Suppressor macrophage treated with lipopolysaccharide for 4 hours (primary cell): ENCODE measurements around the gene NR3C2.

ENCODE experiments used
- DNase-seq: peaks from one replicate; pipeline ENCODE4 v3.0.0-alpha.2; 2020

Gene NR3C2

DNA sequence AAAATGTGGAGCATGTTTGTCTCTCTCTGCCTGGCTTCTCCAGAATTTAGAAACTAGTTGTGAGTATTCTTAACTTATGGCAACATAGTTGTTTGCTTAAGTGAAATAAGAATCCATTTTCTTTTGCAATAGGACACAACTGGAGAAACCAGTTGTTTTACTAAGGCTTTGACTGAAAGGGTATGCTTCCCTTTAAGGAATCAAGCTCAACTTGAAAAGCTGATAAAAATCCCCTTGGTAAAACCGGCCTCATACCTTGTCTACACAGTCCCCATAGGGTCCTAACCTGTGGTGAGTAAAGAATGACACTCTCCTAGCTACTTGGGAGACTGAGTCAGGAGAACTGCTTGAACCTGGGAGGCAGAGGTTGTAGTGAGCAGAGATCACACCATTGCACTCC is 139.8 kb downstream of the NR3C2 start:
- no peak for DNase-seq

DNA sequence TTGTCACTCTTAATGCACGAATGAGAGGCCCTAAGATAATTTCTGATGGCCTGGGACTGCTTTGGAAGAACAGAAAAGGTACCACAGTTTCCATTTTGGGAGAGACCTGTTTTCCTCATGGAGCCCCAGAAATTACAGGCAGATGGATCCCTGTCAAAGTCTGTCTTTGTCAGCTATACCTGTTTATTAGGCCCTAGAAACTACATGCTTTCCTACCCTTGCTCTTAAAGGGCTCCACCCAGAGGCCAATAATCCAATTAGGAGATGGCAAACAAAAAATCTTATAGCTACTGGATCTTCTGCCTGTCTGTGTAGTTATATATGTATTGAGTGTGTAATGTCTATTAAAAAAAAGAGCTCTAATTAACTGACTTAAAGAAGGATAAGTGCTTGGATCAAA is 141.3 kb downstream of the NR3C2 start:
- no peak for DNase-seq

DNA sequence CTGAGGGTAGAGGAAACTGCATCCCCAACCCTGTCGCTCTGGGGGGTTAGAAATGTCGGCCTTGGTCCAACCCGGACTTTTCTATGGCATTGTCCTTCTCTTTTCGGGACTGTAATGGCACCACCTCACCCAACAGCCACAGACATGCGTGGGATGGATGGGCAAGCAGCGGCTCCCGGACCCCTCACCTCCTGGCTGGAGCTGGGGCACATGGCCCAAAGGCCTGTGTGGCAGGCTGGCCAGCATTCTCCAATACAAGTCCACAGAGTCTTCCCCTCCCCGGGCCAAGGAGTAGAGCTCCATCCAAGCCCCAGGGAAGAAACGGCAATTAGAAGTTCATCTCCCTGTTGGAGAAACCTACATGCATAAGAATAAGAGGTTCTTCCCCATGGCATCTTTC is 142.9 kb downstream of the NR3C2 start:
- DNase-seq, result no peak

DNA sequence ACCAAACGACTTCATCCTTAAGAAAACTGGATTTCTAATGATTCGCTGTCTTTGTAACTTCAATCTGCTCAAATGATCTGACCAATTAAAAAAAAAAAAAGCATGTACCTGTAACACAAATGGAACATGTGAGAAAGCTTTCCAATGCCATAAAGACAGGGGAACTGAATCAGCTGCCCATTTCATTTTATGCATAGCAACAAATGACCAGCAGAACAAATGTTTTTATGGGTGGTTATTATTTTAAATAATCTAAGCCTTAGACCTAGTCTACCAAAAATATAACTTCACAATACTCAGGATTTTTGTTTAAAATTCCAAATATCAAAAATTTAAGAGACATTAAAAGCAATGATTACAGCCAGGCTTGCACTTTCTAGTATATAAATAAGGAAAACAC is 145.7 kb downstream of the NR3C2 start:
- no peak for DNase-seq

DNA sequence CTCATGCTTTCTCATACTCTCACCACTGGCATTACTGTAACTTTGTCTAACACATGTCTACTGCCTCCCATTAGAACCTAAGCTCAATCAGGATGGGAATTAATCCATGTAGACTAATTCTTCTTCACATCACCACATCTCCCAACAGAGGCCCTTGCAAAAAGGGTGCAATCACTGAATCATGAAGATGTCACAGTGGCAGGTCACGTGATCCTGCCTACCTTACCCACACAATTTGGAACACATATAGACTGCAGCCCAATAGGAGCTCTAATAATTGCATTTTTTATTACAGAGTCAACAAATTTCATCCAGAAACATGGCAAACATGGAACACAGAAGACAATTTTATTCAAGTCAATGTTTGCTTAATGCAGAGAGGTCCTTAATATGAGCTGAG is 146.6 kb downstream of the NR3C2 start:
- no peak for DNase-seq

DNA sequence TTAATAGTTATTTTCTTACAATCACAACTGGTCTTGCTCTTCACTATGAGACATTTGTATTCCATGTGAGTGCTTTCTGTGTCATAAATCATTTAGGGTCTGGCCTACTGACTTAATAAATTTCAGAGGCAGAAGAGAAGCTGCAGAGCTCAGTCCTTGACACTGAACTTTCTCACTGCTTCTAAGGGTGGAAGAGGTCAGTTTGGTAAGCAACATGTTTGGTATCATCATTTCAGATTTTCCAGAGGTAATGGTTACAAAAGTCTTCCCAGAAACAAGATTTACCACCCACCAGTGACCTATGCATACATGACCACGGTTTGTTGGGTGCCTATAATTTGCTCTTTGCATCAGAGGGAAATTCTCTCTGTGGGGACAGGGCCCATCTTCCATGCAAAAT is 148.6 kb downstream of the NR3C2 start:
- DNase-seq, result no peak

DNA sequence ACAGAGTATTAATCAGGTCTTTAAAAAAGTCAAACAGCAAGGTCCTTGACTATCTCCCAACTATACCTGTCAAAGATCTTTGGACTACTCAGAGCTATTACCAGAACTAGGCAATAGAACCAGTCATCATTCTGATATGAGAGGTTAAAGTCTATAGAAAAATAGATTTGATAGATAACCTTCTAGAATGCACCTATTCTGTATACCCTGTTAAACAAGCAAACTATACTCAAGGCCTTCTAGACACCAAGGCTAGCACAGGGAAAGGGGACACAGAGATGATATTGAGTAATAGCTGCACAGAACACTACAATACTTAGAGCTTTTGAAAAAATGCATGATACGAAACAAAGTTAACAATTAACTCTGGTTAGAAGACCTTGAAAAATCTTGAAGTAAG is 149.5 kb downstream of the NR3C2 start:
- DNase-seq, result no peak

DNA sequence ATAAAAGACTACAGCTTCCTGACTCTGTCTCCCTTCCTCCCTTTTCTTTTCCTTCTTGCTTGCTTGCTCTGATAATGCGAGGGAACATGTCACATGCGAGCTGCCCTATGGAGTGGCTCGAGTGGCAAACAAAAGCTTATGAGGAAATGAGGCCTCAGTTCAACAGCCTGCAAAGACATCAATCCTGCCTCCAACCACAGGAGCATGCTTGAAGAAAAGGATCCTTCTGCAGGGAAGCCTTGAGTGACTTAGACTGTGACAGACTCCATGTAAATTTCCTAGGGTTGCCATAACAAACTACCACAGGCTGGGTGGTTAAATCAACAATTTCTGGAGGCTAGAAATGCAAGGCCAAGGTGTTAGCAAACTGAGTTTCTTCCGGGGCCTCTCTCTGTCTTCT is 152.5 kb downstream of the NR3C2 start:
- DNase-seq, result no peak

DNA sequence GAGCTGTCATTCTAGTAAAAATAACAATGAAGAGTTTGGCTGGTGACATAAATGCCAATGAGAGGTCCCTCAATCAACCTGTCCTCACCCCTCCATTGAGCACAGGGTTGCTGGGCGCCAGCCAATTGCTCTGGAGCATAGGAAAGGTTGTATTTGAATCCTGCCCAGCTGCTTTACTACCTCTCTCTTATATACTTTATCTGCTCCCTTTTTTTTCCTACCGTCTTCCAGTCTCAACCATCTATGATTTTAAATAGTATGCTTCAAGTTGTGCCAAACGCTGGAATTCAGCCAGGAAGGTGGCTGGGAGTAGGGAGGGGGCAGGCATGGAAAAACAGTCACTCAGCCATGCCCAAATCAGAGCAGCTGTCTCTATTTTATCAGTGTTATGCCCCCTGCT is 153.8 kb downstream of the NR3C2 start:
- DNase-seq, result no peak

DNA sequence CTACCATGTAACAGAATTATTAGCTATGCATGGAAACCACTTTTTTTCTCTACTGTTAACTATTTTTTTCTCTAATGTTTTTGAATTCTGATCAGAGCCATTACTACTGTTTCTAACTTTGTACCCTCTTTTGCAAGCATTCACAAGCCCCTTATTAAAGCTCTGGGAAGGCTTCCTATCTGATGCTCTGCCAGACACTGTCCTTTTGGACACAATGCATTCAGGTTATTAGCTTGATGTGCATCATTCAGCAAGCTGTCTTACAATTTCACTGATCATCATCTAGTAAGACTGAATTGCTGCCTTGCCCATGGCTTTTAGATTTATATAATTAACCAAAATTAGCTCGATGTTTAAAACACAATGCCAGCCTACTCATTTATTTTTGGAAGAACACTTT is 155.1 kb downstream of the NR3C2 start:
- DNase-seq, result no peak

DNA sequence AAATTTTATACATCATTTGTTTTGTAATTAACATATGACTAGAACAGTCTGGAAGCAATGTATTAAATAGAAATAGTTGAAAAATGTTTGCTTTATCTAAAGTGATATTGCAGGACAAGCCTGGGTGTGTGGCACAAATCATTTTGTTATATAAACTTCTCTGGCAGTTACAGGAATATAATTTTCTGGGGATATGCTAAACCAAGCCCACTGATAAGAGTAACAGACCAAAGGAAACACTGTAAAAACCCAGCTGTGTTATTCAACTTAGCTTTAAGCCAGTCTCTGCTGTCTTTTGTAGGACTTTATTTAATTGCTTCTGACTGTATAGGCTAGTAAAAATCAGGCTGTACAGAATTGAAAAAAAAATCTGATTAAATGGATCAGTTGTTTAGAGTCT is 156.2 kb downstream of the NR3C2 start:
- DNase-seq, result no peak

DNA sequence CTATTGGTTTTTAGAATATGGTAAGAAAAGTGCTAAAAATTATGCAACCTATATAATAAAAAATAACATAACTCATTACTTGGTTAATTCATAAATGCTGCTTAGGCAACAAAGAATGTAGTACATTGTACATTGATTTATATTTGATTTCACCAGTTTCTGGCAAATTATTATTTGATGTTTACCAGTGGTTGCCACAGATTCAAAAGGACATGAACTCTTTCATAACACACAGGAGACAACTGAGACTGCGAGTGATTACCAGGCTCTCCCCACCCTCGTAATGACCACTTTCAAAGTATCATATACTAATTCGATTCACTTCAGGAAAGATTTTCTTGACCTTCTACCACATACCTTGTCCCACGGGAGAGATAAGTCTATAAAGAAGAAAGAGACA is 158.5 kb downstream of the NR3C2 start:
- no peak for DNase-seq

DNA sequence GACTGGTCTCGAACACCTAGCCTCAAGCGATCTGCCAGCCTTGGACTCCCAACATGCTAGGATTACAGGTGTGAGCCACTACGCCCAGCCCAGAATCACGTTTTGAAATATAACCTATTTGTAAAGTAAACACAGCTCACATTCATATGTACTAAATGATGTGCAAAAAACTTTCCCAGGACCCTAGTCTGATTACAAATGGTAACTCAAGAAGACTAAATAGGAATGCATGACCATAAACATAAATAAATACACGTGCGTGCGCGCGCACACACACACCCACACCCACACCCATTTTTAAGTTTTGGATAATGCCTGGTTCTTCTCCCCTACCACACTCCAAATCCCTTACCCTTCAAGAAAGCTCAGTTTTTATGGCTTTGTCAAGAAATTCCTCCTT is 163.9 kb downstream of the NR3C2 start:
- no peak for DNase-seq

DNA sequence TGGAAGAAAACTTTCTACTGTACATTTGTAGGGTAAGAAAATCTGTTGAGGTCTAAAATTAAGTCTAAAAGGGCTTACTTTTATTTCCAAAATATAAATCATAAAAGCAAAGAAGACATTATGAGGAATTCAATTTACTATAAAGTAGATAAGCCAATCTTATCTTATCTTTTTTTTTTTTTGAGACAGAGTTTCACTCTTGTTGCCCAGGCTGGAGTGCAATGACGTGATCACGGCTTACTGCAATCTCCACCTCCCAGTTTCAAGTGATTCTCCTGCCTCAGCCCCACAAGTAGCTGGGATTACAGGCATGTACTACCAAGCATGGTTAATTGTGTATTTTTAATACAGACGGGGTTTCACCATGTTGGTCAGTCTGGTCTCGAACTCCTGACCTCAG is 166.9 kb downstream of the NR3C2 start:
- DNase-seq, result no peak

DNA sequence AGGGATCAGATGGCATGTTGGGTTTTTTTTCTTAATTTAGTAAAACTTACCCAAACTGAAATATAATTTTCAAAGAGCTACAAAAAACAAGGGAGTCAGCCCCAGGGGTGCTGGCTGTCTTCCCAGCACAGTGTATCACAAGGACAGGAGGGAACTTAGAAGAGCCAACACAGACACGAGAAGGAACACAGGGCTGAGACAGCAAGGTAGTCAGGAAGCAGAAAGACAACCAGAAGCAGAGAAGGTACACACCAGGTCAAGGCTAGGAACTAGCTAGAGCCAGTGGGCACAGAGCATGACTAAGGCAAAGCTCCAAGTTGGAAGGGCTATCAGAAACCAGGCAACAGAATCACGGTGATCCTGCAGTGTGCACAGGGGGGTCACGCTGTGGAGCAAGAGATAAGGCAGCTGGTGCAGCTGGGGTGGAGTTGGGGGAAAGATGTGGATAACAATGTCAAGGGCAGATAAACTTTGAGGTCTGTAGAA is 168.7 kb downstream of the NR3C2 start:
- no peak for DNase-seq

DNA sequence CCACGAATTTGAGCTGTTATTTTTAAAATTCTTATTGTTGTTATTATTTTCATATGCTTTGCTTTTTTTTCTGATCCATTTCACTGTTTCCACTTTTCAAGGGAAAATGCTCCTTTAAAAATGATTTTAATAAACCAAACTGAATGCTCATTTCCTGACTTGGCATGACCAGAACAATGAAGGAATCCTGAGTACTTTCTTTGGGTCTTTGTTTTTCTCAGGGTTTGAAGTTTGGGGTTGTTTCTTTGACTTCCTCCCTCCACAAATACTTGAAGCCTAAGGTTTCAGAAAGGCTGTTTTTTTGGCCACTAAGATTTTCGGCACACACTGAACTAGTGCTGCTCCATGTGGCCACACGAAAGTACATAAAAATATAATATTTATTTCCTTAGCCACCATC is 171.0 kb downstream of the NR3C2 start:
- no peak for DNase-seq

DNA sequence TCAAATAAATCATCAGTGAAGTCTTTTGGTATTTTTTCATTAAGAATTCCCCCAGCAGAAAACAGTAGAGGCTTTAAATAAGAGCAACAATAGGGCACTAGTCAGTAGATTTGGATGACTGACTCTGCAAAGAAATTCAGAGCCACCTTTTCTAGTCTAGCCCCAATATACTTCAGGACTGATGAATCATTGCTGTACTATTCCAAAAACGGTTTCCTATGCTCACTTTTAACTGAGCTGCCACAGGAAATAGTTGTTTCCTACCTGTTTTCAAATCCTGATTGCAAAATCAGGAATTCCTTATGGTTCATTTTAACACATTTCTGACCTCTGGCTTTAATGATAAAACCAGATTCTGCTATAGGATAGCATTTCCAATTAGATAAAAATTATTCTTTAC is 171.6 kb downstream of the NR3C2 start:
- no peak for DNase-seq

DNA sequence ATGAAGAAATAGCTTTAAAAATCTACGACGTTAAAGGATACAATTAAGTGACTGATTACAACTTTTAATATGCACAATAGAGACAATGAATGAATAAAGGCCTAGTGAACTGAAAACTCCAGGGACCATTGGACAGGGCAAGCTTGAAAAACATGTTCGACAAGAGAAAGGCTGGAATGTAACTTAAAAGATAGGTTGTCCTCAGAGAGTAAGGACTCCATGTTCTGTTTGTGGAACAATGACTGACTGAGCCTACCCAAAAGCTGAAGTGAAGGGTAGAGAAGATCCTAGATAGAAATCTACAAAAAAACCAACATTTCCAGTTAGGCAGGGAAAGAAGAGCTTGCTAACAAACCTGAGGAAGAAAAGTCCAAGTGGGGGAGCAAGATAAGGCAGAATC is 173.4 kb downstream of the NR3C2 start:
- no peak for DNase-seq

DNA sequence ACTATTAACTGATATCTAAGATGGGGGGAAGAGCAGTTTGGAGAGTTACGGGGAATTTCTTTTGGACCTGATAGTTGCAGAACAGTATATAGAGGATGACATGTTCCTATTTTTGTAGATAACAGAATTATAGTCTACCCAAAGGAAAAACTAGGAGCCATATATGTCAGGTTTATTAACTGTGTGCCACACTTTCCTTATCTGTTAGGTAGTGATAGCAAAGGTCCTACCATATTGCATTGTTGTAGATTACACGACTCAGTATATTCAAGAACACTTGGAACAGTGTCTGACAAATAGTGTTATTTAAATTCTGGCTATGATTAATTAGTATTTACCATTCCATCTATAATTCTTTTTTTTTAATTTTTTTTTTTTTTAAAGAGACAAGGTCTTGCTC is 175.3 kb downstream of the NR3C2 start:
- no peak for DNase-seq

DNA sequence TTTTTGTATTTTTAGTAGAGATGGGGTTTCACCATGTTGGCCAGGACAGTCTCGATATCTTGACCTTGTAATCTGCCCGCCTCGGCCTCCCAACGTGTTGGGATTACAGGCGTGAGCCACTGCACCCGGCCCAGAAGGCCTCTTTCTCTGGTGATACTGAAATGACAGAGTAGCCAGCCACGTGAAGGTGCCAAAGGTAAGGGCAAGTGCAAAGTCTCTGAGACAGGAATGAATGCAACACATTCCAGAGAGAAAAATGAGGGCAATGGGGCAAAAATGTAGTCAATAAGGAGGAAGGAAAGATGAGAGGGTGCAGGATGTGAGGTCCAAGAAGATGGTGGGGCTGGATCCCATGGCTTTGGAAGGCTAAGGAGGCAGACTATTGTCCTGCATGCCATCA is 176.0 kb downstream of the NR3C2 start:
- no peak for DNase-seq

DNA sequence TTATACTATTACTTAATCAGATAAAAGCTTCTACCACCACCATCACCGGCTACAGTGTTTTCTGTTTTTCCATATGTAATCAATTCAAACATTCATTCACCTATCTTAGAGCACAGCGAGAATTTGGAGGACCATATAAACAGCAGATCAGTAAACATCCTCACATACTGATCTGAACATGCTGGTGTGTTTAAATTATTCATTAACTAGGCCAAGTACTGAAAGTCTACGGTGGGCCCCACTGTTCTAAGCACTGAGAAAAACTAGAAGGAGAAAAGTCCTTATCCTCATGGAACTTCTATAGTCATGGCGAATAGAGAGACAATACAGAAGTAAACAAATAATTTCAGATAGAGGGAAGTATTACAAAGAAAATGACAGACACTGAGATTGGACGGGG is 176.6 kb downstream of the NR3C2 start:
- no peak for DNase-seq

DNA sequence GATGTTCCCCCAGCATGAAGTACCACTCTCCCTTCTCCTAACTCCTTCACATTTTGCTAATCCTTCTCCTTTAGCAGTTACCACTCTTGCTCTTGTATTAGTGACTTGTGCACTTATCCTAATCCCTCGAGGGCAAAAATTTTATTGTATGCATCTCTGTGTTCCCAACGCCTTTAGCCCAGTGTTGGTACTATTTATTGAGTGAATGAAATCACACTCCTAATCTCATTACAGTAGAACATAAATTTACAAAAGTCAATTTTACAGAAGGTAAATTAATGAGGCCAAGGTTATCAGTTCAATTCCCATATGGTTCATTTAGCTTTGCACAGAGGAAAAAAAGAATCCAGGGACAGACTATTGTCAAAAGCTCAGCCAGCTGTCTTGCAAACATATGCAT is 178.4 kb downstream of the NR3C2 start:
- no peak for DNase-seq

DNA sequence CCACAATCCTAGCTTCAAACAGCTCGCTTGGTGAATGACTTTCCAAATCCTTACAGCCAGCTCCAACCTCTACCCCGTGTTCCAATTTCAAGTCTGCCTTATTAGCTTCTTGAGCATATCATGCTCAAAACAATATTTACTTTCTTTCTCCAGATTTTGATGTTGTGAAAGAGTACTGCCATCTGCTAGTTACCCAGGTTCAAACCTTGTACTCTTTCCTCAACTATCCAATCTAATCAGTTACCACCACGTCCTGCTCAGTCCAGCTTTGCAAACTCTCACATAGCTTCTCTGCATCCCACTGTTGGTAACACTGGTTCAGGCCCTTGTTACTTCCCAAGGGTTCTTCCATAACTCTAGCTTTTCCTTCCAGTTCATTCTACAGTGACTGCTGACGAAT is 179.1 kb downstream of the NR3C2 start:
- DNase-seq, result no peak

DNA sequence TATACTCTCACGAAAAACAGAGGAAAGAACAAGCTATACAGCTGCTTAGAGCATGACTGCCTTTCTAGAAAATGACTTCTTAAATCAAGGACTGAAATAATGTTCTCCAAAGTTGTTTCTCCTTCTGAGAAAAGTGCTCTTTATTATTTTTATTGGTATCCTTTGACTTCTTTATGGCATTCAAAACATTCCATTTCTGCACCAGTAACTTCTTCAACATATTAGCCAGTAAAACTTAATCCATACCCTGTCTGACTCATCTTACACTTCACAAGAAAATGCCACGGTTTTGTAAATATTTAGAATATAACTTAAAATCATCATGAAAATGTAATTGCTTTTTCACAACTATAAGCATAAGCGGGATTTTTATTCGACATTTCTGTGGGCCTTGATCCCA is 180.4 kb downstream of the NR3C2 start:
- no peak for DNase-seq

DNA sequence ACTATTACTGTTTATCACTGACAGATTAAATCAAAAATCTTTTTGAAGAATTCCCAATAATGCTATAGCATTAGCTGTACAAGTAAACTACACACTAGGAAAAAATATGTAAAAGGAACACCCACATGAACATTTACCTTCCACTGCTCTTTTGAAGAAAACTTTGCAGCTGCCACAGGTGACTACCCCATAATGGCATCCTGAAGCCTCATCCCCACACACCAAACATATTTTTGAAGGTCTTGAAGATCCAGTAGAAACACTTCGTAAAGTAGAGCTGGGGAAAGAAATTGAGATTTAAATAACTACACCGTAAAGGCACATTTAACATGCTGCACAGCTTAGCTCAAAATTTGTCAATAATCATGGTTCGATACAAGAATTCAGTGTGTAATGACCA is 182.4 kb downstream of the NR3C2 start:
- DNase-seq, result no peak

DNA sequence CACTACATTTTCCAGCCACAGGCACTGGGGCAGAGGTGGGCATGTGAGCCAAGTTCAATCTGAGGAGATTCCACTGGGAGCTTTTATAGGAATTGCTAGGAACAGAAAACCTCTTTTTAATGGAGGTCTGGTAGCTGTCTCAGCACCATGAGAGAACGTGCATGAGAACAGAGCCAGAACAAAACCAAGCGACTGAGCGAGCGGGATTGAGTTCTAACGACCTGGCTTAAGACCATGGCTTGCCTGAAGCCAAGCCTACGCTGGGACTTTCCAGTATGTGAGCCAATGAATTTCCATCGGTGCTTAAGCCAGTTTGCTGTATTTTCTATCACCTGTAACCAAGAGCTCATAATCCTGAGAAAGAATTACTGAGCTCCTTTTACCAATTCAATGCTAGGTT is 183.7 kb downstream of the NR3C2 start:
- DNase-seq, result no peak
